GM10248 (cell line): ENCODE measurements around the gene MYT1.
"Not testable (repeated sequence)": the region's sequence is repeated elsewhere in the genome, so short reads cannot be mapped to it uniquely, and the experiment has no call there.

ENCODE experiments used
- CTCF ChIA-PET: fragments of 300-600 bp; sonication (Branson Sonifier 250); formaldehyde crosslinking; extraction: SDS; loops from one replicate; lab custom pipeline; 2021; ENCODE audit warnings: antibody characterized with exemption; lab: Yijun Ruan, JAX
- POLR2A ChIA-PET: fragments of 350-650 bp; sonication (Branson Sonifier 250); formaldehyde crosslinking; extraction: SDS; loops from one replicate; lab custom pipeline; 2020; ENCODE audit warnings: antibody characterized with exemption; lab: Yijun Ruan, JAX
- DNase-seq: peaks from one replicate; pipeline ENCODE4 v3.0.0; 2012; ENCODE audit errors: extremely low spot score
- TF ChIP-seq, protein P1 (sequence below): IDR thresholded peaks from 2 replicates; pipeline ENCODE4 v1.5.1; 2012; ENCODE audit warnings: mild to moderate bottlenecking, low read depth; ENCODE audit errors: extremely low read depth, missing control alignments, control extremely low read depth

MYT1 gene

DNA sequence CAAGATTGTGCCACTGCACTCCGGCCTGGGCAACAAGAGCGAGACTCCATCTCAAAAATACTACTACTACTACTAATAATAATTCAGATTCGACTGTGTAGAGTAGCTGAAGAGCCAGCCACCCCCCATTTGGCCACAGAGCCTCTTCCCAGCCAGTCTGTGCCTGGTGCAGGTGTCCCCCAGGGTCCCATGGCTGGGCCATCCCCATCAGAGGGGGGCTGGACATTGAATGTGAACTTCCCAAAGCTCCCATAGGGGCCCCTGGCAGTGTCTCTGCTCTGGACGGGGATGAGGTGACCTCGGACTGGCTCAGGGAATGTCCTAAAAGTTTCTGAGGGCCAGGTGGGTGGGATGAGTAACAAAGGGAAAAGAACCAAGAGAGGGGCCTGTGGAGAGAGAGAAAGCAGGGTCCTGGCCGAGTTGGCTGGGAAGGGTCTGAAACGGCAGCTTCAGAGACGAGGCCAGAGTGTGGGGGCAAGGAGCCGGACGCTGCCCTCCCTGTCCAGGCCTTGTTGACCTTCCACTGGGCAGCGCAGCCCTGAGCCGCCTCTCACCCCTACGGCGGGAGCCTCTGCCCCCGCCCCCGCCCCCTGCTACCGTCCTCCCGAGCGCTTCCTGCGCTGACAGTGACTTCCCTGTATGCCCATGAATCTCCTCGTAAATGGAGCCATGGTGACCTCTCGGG, 66.4 kb downstream of the MYT1 start:
- no peak for DNase-seq
- TF ChIP-seq, protein P1, sequence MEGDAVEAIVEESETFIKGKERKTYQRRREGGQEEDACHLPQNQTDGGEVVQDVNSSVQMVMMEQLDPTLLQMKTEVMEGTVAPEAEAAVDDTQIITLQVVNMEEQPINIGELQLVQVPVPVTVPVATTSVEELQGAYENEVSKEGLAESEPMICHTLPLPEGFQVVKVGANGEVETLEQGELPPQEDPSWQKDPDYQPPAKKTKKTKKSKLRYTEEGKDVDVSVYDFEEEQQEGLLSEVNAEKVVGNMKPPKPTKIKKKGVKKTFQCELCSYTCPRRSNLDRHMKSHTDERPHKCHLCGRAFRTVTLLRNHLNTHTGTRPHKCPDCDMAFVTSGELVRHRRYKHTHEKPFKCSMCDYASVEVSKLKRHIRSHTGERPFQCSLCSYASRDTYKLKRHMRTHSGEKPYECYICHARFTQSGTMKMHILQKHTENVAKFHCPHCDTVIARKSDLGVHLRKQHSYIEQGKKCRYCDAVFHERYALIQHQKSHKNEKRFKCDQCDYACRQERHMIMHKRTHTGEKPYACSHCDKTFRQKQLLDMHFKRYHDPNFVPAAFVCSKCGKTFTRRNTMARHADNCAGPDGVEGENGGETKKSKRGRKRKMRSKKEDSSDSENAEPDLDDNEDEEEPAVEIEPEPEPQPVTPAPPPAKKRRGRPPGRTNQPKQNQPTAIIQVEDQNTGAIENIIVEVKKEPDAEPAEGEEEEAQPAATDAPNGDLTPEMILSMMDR: no peak
- CTCF ChIA-PET: interaction anchor here (0.8 to 1.6 kb wide), 2 partner anchors 12 to 55 kb away, joined by 3 to 5 read pairs; no protein-coding TSS in a partner anchor
- POLR2A ChIA-PET: no interaction called here

DNA sequence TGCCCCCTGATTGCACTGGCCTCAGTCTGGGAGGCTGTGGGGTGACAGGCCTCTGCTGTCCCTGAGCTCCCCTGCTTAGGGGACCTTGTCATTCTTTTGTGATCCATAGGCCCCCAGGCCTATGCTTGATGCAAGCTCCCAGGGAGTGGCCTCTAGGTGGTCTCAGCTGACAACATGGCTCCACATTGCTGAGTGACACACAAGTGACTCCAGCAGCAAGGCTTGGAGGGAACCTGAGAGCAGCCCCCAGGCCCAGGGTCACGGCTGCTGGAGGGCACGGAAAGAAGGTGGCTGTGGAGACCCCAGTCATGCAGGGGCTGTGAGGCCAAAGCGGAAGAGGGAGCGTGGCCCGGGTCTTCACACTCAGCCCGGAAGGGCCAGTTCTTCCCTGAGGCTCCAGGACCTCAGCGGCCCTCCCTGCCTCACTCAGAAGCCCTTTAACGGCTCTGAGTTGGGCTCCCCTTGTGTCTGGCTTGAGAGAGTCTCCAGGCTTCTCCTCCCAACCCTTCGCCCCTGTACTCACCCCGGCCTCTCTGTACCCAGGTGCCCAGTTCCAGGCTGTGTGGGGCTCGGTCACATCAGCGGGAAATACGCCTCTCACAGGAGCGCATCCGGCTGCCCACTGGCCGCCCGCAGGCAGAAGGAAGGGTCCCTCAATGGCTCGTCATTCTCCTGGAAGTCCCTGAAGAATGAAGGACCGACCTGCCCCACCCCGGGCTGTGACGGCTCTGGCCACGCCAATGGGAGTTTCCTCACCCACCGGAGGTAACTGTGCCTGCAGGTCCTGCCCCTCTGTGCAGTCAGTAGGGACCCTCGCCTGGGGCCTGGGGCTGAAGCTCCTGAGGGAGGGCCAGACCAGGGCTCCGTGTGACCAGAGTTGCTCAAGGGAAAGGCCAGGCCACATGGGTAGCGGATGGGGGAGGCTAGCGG, 67.6 kb downstream of the MYT1 start:
- POLR2A ChIA-PET: no interaction called here

DNA sequence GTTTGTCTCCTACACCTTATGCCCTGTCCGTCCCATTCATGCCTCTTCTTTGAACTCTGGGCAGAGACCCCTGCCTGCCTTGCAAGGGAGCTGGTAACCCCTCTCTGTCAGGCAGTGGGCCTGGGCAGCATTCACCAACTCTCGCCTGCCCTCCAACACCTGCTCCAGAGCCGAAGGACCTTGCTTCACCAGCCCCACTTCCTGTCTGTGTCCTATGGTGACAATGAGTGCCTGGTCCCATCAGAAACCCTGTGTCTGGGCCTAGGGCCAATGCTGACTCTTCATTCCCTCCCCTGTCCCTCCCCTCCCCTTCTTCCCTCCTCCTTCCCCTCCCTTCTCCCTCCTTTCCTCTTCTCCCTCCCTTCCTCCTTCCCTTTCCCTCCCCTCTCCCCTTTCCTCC, 68.5 kb downstream of the MYT1 start:
- TF ChIP-seq, protein P1: no peak
- DNase-seq: no peak

More for the DNA sequence above, 67.6 kb downstream of the MYT1 start:
- DNase-seq: no peak
- CTCF ChIA-PET: interaction anchor here (0.8 kb wide), 1 partner anchor 10 kb away, joined by 3 read pairs; no protein-coding TSS in a partner anchor
- TF ChIP-seq, protein P1: no peak

DNA sequence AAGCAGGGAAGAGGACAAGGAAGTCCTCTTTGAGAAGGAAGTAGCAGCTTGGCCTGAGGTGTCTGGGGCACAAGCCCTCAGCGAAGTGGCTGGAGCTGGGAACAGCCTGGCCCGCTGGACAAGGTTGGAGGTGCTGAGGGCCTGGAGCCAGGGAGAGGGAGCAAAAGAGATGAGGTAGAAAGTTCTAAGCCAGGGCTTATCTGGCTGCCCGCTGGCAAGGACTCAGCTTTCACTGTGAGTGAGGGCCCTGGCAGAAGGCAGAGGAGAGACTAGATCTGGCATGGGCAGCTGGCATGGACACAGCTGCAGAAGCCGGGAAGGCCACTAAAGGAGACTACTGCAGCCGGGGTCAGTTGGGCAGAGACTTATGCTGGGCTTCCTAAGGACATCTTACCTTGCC, 69.5 kb downstream of the MYT1 start:
- ChIA-PET CTCF (interaction anchor here (1.2 kb wide), 1 partner anchor 52 kb away, joined by 6 read pairs; no protein-coding TSS in a partner anchor), POLR2A (no interaction called here)
- TF ChIP-seq, protein P1: no peak
- DNase-seq: no peak

More for the DNA sequence above, 68.5 kb downstream of the MYT1 start:
- POLR2A ChIA-PET: interaction anchor here (0.5 kb wide), 1 partner anchor 8 kb away, joined by 3 read pairs; no protein-coding TSS in a partner anchor
- CTCF ChIA-PET: no interaction called here

DNA sequence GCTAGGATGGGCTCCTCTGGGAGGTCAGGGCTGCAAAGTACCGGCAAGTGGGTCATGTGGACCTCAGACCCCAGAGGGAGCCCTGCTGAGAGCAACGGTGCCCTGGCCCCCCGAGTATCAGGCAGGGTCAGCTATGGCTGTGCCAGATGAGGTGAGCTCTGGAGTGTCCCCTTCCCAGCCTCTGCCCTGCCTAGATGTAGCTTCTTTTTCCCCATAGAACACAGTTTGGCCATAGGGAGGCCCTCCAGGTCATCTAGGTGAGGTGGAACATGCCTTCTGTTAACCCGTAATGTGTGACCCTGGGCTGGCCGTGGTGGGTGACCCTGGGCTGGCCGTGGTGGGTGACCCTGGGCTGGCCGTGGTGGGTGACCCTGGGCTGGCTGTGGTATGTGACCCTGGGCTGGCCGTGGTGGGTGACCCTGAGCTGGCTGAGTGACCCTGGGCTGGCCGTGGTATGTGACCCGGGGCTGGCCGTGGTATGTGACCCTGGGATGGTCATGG, 70.1 kb downstream of the MYT1 start:
- CTCF ChIA-PET: interaction anchor here (1.2 kb wide), 1 partner anchor 51 kb away, joined by 6 read pairs; no protein-coding TSS in a partner anchor
- TF ChIP-seq, protein P1: no peak
- POLR2A ChIA-PET: no interaction called here
- DNase-seq: no peak

DNA sequence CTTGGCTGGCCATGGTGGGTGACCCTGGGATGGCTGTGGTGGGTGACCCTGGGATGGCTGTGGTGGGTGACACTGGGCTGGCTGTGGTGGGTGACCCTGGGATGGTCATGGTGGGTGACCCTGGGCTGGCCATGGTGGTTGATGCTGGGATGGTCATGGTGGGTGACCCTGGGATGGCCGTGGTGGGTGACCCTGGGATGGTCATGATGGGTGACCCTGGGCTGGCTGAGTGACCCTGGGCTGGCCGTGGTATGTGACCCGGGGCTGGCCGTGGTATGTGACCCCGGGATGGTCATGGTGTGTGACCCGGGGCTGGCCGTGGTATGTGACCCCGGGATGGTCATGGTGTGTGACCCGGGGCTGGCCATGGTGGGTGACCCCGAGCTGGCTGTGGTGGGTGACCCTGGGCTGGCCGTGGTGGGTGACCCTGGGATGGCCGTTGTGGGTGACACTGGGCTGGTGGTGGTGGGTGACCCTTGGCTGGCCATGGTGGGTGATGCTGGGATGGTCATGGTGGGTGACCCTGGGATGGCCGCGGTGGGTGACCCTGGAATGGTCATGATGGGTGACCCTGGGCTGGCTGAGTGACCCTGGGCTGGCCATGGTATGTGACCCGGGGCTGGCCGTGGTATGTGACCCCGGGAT, 70.8 kb downstream of the MYT1 start:
- CTCF ChIA-PET: interaction anchor here (1.2 kb wide), 1 partner anchor 51 kb away, joined by 6 read pairs; no protein-coding TSS in a partner anchor
- DNase-seq, POLR2A ChIA-PET: not testable (repeated sequence)
